PC-9 (cell line): ENCODE measurements around the gene SUOX. TPM values are rescaled to one million over a fixed set of nuclear protein-coding genes. Genes with fewer than 3 reads are reported as not detected.

ENCODE experiments used
- BruUV-seq: library from RNA; stranded (reverse); fragments of 400-500 nt; replicated peaks from 2 replicates; lab custom pipeline; 2021; lab: Mats Ljungman, UMichigan
- CTCF ChIA-PET: fragments of 300-600 bp; sonication (Branson Sonifier 250); formaldehyde crosslinking; loops from one replicate; lab custom pipeline; 2022; ENCODE audit warnings: antibody characterized with exemption; lab: Charles Lee
- POLR2A ChIA-PET: fragments of 300-600 bp; sonication (Branson Sonifier 250); formaldehyde crosslinking; loops from one replicate; lab custom pipeline; 2022; ENCODE audit warnings: antibody characterized with exemption; ENCODE audit not compliant: unreplicated experiment; lab: Charles Lee
- DNase-seq, 2 experiments: peaks; one replicate each; pipeline versions ENCODE4 v3.0.0 to v3.0.0-alpha.2; 2015 to 2022; ENCODE audit warnings: mixed read lengths in 1 of 2
- H2AFZ ChIP-seq: fragments of 200-600 bp; sonication (generic); 2 replicates; pipeline ENCODE4 v1.8.1; 2017; ENCODE audit warnings: antibody characterized with exemption
- H3F3A ChIP-seq: fragments of 200-600 bp; sonication (generic); 2 replicates; pipeline ENCODE4 v1.8.1; 2017; ENCODE audit warnings: antibody characterized with exemption, mild to moderate bottlenecking, low read depth; ENCODE audit not compliant: insufficient read depth
- H3K27ac ChIP-seq: fragments of 200-600 bp; sonication (generic); 2 replicates; pipeline ENCODE4 v1.6.1; 2016; ENCODE audit warnings: mixed run types
- H3K27me3 ChIP-seq: fragments of 200-600 bp; sonication (generic); 2 replicates; pipeline ENCODE4 v1.6.1; 2016; ENCODE audit warnings: low read depth, mixed run types; ENCODE audit not compliant: insufficient read depth
- H3K36me3 ChIP-seq: fragments of 200-600 bp; sonication (generic); 2 replicates; pipeline ENCODE4 v1.6.1; 2016; ENCODE audit warnings: low read depth, mixed run types
- H3K4me1 ChIP-seq: fragments of 200-600 bp; sonication (generic); replicated peaks from 2 replicates; pipeline ENCODE4 v1.6.1; 2016; ENCODE audit warnings: mixed run types; ENCODE audit not compliant: insufficient read depth
- H3K4me2 ChIP-seq: fragments of 200-600 bp; sonication (generic); 2 replicates; pipeline ENCODE4 v1.6.1; 2017; ENCODE audit warnings: mixed run types
- H3K4me3 ChIP-seq: fragments of 200-600 bp; sonication (generic); 2 replicates; pipeline ENCODE4 v1.6.1; 2016; ENCODE audit warnings: mixed run types
- H3K79me2 ChIP-seq: fragments of 200-600 bp; sonication (generic); 2 replicates; pipeline ENCODE4 v1.6.1; 2017; ENCODE audit warnings: low read depth, mixed run types
- H3K9me2 ChIP-seq: fragments of 200-600 bp; sonication (generic); 2 replicates; pipeline ENCODE4 v1.8.1; 2017; ENCODE audit warnings: mild to moderate bottlenecking; ENCODE audit not compliant: insufficient read depth
- H3K9me3 ChIP-seq: fragments of 200-600 bp; sonication (generic); 2 replicates; pipeline ENCODE4 v1.8.1; 2016; ENCODE audit warnings: low read depth; ENCODE audit not compliant: insufficient read depth
- H4K20me1 ChIP-seq: fragments of 200-600 bp; sonication (generic); 2 replicates; pipeline ENCODE4 v1.8.1; 2017; ENCODE audit not compliant: insufficient read depth
- CTCF ChIP-seq: fragments of 200-600 bp; sonication (generic); conservative IDR thresholded peaks from 2 replicates; pipeline ENCODE4 v1.6.1; 2017; ENCODE audit warnings: mixed run types, antibody characterized with exemption, mild to moderate bottlenecking, moderate library complexity
- EZH2 ChIP-seq: fragments of 200-600 bp; sonication (generic); IDR thresholded peaks from 2 replicates; pipeline ENCODE4 v1.8.0; 2017; ENCODE audit warnings: antibody characterized with exemption, low read depth
- intact Hi-C: fragments of 100-400 bp; cut with micrococcal nuclease; formaldehyde crosslinking; loops from one replicate; pipeline ENCODE4 v1.10.0; 2022; ENCODE audit not compliant: unreplicated experiment
- total RNA-seq: library from RNA; stranded (reverse); gene quantifications from 2 replicates; pipeline ENCODE4 v1.2.3, GENCODE V29; 2021

Gene SUOX
- total RNA-seq, 1 experiment from 2014 or later = 22.7 TPM

GRCh38 chr12:56017181-56017580, 20.1 kb downstream of the SUOX start:
- intact Hi-C loops = no loop called here
- CTCF ChIA-PET = no interaction called here
- POLR2A ChIA-PET = no interaction called here

GRCh38 chr12:56018356-56018755, 21.3 kb downstream of the SUOX start:
- no peaks in the 10 kb centered on the region for H3K36me3 ChIP-seq
- no peak for DNase-seq
- H3K4me1 ChIP-seq = peaks cover 10% of the 10 kb centered on the region
- POLR2A ChIA-PET = no interaction called here
- TF ChIP-seq EZH2 (no peak), CTCF (no peak)
- H4K20me1 ChIP-seq = no peaks in the 10 kb centered on the region
- no peak overlapping the region for H3K4me2 ChIP-seq
- H2AFZ ChIP-seq = no peak overlapping the region
- H3K9me3 ChIP-seq = no peaks in the 10 kb centered on the region
- H3K27ac ChIP-seq = no peak overlapping the region
- no peaks in the 10 kb centered on the region for H3K9me2 ChIP-seq
- no peaks in the 10 kb centered on the region for H3K79me2 ChIP-seq
- no peaks in the 10 kb centered on the region for H3K27me3 ChIP-seq
- H3F3A ChIP-seq = no peaks in the 10 kb centered on the region
- H3K4me3 ChIP-seq = no peak overlapping the region
- no TSS peak for BruUV-seq
- CTCF ChIA-PET = interaction anchor here (0.5 kb wide), 1 partner anchor 20 kb away, joined by 6 read pairs; no protein-coding TSS in a partner anchor
- intact Hi-C loops = no loop called here

More at GRCh38 chr12:56017181-56017580, 20.1 kb downstream of the SUOX start:
- H4K20me1 ChIP-seq = no peaks in the 10 kb centered on the region
- no peak overlapping the region for H2AFZ ChIP-seq
- no peaks in the 10 kb centered on the region for H3K9me2 ChIP-seq
- no peak overlapping the region for H3K4me3 ChIP-seq
- no peak overlapping the region for H3K27ac ChIP-seq
- H3K27me3 ChIP-seq = no peaks in the 10 kb centered on the region
- H3K36me3 ChIP-seq = no peaks in the 10 kb centered on the region
- H3K4me2 ChIP-seq = no peak overlapping the region
- no peaks in the 10 kb centered on the region for H3K79me2 ChIP-seq
- TF ChIP-seq CTCF (no peak), EZH2 (no peak)
- peaks cover 10% of the 10 kb centered on the region for H3K4me1 ChIP-seq
- no peaks in the 10 kb centered on the region for H3F3A ChIP-seq
- BruUV-seq = no TSS peak
- no peak for DNase-seq
- no peaks in the 10 kb centered on the region for H3K9me3 ChIP-seq

DNA sequence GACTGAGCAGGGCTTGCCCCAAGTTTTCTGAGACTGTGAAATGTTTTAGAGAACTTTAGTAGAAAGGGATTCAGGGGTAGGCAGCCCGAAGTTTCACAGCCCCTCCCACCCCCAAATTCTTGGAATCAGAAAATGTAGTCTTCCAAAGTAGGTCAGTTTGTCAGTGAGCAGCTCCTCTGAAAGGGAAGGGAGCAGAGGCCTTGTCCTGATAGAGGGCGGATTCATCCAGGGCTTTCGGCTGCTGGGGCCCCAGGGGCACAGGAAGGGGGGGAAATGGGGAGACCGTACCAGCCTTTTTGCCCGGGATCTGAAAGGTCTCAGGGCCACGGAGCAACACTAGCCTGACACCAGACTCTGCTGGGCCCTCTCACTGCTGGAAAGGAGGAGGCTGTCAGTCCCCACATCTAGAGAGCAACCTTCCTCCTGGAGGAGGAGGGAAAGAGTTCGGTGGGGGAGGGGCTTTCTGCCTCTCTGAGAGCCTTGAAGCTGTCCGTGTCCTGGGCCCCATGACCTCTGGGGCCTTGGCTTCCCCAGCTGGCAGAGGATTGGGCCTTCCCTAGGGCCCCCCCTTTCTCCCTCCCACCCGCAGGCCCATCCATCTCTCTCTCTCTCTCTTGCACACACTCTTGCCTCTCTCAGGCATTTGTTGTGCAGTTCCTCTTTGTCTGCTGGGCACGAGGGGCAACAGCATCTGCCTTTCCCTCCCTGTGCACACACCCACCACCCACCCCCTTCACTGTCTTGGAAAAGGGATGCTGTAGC, 23.5 kb downstream of the SUOX start, which contains the start of gene IKZF4:
TSS of gene IKZF4 (plus strand) at position 621 of the 762 bp plus-strand sequence. CDS start 451 bp downstream, outside the sequence.
- intact Hi-C loops = no loop called here
- DNase-seq = no peak
- H3K9me3 ChIP-seq = no peaks in the 10 kb centered on the region
- H3K9me2 ChIP-seq = no peaks in the 10 kb centered on the region
- H3K27ac ChIP-seq = no peak within 1 kb of the TSS
- TF ChIP-seq CTCF (no peak), EZH2 (no peak)
- H3K4me1 ChIP-seq = no peaks in the 10 kb centered on the region
- H3K27me3 ChIP-seq = no peaks in the 10 kb centered on the region
- no peaks in the 10 kb centered on the region for H3K36me3 ChIP-seq
- CTCF ChIA-PET = no interaction called here
- H3K4me2 ChIP-seq = no peak within 1 kb of the TSS
- BruUV-seq = no TSS peak
- no peaks in the 10 kb centered on the region for H4K20me1 ChIP-seq
- H3F3A ChIP-seq = no peaks in the 10 kb centered on the region
- no peak within 1 kb of the TSS for H2AFZ ChIP-seq
- POLR2A ChIA-PET = no interaction called here
- no peaks in the 10 kb centered on the region for H3K79me2 ChIP-seq
- H3K4me3 ChIP-seq = no peak within 1 kb of the TSS
